Fibroblast of villous mesenchyme (primary cell): ENCODE results near the gene SLIRP. TPM values are rescaled to one million over a fixed set of nuclear protein-coding genes. Genes with fewer than 3 reads are reported as not detected.
"Not testable (repeated sequence)": the region's sequence is repeated elsewhere in the genome, so short reads cannot be mapped to it uniquely, and the experiment has no call there.

Source experiments
- DNase-seq: peaks from one replicate; pipeline ENCODE4 v3.0.0-alpha.2; 2010; ENCODE audit warnings: low read depth
- H3K4me3 ChIP-seq: 2 replicates; pipeline ENCODE4 v1.5.1; 2011; ENCODE audit warnings: low read depth, mild to moderate bottlenecking, low read length
- total RNA-seq: library from RNA; depleted of rRNA; stranded (reverse); fragments of >200 nt; gene quantifications from 2 replicates; pipeline ENCODE4 v1.2.3, GENCODE V29; 2012
- TF ChIP-seq, protein P1 (sequence below): IDR thresholded peaks from 2 replicates; pipeline ENCODE4 v1.5.1; 2012; ENCODE audit warnings: low read depth, mild to moderate bottlenecking, low read length; ENCODE audit not compliant: insufficient read depth

SLIRP gene
- total RNA-seq, 1 donor, result 108 TPM

GRCh38 chr14:77730976-77731497 lies 23.1 kb downstream of the SLIRP start:
- TF ChIP-seq, protein P1, sequence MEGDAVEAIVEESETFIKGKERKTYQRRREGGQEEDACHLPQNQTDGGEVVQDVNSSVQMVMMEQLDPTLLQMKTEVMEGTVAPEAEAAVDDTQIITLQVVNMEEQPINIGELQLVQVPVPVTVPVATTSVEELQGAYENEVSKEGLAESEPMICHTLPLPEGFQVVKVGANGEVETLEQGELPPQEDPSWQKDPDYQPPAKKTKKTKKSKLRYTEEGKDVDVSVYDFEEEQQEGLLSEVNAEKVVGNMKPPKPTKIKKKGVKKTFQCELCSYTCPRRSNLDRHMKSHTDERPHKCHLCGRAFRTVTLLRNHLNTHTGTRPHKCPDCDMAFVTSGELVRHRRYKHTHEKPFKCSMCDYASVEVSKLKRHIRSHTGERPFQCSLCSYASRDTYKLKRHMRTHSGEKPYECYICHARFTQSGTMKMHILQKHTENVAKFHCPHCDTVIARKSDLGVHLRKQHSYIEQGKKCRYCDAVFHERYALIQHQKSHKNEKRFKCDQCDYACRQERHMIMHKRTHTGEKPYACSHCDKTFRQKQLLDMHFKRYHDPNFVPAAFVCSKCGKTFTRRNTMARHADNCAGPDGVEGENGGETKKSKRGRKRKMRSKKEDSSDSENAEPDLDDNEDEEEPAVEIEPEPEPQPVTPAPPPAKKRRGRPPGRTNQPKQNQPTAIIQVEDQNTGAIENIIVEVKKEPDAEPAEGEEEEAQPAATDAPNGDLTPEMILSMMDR, result no peak
- H3K4me3 ChIP-seq, result no peak overlapping the region
- peak; percentile 43 for DNase-seq

GRCh38 chr14:77738559-77739250 lies 30.8 kb downstream of the SLIRP start:
- TF ChIP-seq, protein P1, result no peak
- peak; percentile 36 for DNase-seq
- H3K4me3 ChIP-seq, result no peak overlapping the region

DNA sequence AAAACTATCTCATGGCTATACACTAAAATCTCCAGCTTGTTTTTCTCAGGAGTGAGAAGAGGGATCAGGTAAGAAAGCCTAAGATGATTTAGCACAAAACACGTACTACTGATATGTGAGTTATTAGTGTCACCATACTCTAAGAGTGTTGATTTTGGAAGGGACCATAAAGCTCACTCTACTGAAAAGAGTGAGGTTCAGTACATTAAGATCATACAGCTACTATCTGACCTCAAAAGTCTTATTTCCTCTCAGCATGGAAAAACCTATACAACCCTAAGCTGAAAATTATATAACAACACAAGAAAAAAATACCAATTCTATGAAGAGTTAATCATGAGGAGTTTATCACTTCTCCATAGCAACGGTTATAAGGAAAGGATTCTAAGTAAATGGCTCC lies 33.5 kb downstream of the SLIRP start:
- DNase-seq, result no peak
- TF ChIP-seq, protein P1, result no peak
- no peak overlapping the region for H3K4me3 ChIP-seq

GRCh38 chr14:77746064-77746702 lies 38.3 kb downstream of the SLIRP start:
- DNase-seq, result no peak
- TF ChIP-seq, protein P1, result no peak
- H3K4me3 ChIP-seq, result no peak overlapping the region

- H3K4me3 ChIP-seq, DNase-seq: not testable (repeated sequence)
These were observed 39.5 kb downstream of the SLIRP start for GRCh38 chr14:77747425-77747824.

DNA sequence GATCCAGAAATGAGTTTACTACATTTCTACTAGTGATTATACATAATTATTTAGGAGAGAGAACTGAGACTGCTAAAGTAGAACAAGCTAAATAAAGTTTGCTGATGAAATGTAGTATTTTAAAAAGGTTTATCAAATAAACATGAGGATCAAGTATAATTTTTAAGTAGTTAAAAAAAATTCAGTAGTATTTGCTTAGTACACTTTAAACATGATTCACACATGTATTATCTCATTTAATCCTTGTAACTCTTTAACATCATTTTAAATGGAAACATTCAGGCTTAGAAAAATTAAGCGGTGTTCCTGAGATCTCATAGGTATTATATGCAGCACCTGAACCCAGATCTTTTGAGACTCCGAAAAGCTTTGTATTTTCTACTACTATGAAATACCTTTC lies 44.4 kb downstream of the SLIRP start:
- no peak for DNase-seq
- TF ChIP-seq, protein P1, result no peak
- no peak overlapping the region for H3K4me3 ChIP-seq

GRCh38 chr14:77752799-77753516 lies 45.1 kb downstream of the SLIRP start:
- DNase-seq, result peak; percentile 30
- TF ChIP-seq, protein P1, result no peak

More at GRCh38 chr14:77752799-77753516, 45.1 kb downstream of the SLIRP start:
- H3K4me3 ChIP-seq, result no peak overlapping the region
